K562 treated with DMSO at 1 percent for 24 hours (cell line): ENCODE data around the gene SCN2A. TPM values are rescaled to one million over a fixed set of nuclear protein-coding genes. Genes with fewer than 3 reads are reported as not detected.

Experiments used
- total RNA-seq: library from RNA; unstranded; fragments of 300-600 nt; gene quantifications from 2 replicates; pipeline ENCODE4 v1.2.3, GENCODE V29; 2022; ENCODE audit warnings: low read depth; ENCODE audit not compliant: insufficient read depth

Gene SCN2A
- total RNA-seq: 0.25 and 0.29 TPM in 2 replicates

DNA sequence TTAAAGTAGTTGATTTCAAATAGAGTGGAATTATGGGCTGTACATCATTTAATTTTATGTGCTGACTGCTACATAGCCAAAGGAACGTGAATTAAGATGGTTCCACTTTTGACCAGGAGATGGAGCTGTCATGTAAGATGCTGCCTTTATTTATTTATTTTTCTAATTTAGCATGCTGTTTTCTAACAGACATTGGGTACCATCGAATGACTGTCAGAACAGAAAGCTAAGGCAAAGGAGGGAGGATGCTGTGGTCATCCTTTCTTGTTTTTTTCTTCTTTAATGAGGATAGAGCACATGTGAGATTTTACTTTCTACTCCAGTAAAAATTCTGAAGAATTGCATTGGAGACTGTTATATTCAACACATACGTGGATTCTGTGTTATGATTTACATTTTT, at the start of gene SCN2A:
Gene SCN2A (plus strand): TSS at position 185 of the 400 bp plus-strand sequence. CDS start 56,410 bp downstream, outside the sequence.

DNA sequence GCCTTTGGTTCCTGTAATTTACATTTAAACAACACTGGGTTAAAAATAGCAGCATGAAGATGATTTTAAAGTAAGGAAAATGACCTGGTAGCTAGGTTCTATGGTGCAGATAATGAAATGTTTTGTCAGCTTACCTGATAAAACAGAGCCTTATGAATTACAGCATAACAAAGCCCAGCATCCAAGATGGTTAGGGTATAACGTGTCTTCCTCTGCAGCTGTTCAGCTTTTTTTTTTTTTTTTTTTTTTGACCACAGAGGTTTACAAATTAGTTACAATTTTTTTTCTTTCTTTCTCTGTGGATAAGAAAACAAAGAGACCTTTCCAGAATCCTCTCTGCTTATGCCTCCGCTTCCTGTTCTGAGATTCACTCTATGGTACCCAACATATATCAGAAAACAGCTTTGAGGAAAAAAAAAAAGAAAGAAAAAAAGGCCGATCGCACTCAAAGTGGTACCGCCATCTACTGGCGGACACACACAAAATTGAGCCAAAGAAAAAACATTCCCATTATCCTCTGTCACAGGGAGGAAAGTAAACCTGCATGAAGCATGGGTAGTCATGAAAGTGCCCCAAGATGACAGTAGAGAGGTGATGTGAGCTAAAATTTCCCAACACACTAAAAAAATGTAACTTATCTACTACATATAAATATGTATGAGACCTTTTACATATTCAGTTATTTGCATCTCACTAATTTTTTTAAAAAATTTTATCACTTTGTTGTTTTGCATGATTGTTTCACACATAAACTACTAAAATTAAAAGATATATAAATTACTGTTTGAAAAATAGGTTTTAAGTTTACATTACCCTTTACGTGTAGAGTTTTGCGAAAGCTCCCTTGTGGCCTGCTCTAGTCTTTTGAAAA, 35.3 kb upstream of the SCN2A start, which contains the start of gene SCN3A:
Gene SCN3A (minus strand): TSS at position 362 of the 871 bp plus-strand sequence. CDS start 27,656 bp downstream, outside the sequence.

Other genes with a start within 250 kb of the SCN2A start
- gene SCN3A, start 35.4 kb upstream of the SCN2A start, total RNA-seq: not detected in 2 replicates
- gene CSRNP3, start 230.3 kb downstream of the SCN2A start, total RNA-seq: not detected in 2 replicates